CD4-positive, alpha-beta T cell treated with Interleukin-1 beta for 1 hour (primary cell): ENCODE measurements around the gene PRXL2A.
"Not testable (repeated sequence)": the region's sequence is repeated elsewhere in the genome, so short reads cannot be mapped to it uniquely, and the experiment has no call there.

Source experiments
- DNase-seq, 2 donors: peaks; one replicate each; pipeline ENCODE4 v3.0.0-alpha.2; 2020 to 2022

The PRXL2A gene

GRCh38 chr10:80477813-80478212 lies 69.5 kb downstream of the PRXL2A start:
- no peak for DNase-seq

GRCh38 chr10:80480373-80480772 lies 72.0 kb downstream of the PRXL2A start:
- DNase-seq: not testable (repeated sequence)

- no peak for DNase-seq
These were observed 72.5 kb downstream of the PRXL2A start for GRCh38 chr10:80480852-80481251.

GRCh38 chr10:80484243-80484642 lies 75.9 kb downstream of the PRXL2A start:
- DNase-seq: no peak

GRCh38 chr10:80484676-80485075 lies 76.3 kb downstream of the PRXL2A start:
- DNase-seq: no peak

GRCh38 chr10:80485076-80485945 lies 77.0 kb downstream of the PRXL2A start:
- DNase-seq: no peak

- DNase-seq: no peak
These were observed 77.8 kb downstream of the PRXL2A start for GRCh38 chr10:80485946-80486764.
